Islet precursor cell (in vitro differentiated cells): ENCODE results near the gene C17orf67.
A peak's percentile ranks its signal among the peaks of the same experiment; 100 is the strongest.

Experiments
- DNase-seq: peaks from one replicate; pipeline ENCODE4 v3.0.0-alpha.2; 2018

Gene C17orf67

GRCh38 chr17:56833057-56833808 is 487 bp downstream of the C17orf67 start:
- DNase-seq, result peak; percentile 85

GRCh38 chr17:56832446-56832845 is 1.3 kb downstream of the C17orf67 start:
- DNase-seq, result no peak

GRCh38 chr17:56831369-56832095 is 2.2 kb downstream of the C17orf67 start:
- no peak for DNase-seq

GRCh38 chr17:56830726-56831368 is 2.9 kb downstream of the C17orf67 start:
- no peak for DNase-seq

GRCh38 chr17:56826611-56827414 is 6.9 kb downstream of the C17orf67 start:
- no peak for DNase-seq

GRCh38 chr17:56824503-56824902 is 9.2 kb downstream of the C17orf67 start:
- DNase-seq, result no peak

- DNase-seq, result no peak
Measured at GRCh38 chr17:56823848-56824247, 9.9 kb downstream of the C17orf67 start.

- DNase-seq, result no peak
Measured at GRCh38 chr17:56822725-56823124, 11.0 kb downstream of the C17orf67 start.

GRCh38 chr17:56821847-56822534 is 11.7 kb downstream of the C17orf67 start:
- no peak for DNase-seq

GRCh38 chr17:56820207-56820606 is 13.5 kb downstream of the C17orf67 start:
- DNase-seq, result no peak

- DNase-seq, result peak; percentile 89
Measured at GRCh38 chr17:56819431-56820145, 14.1 kb downstream of the C17orf67 start.

- DNase-seq, result no peak
Measured at GRCh38 chr17:56819030-56819429, 14.7 kb downstream of the C17orf67 start.

GRCh38 chr17:56817066-56817465 is 16.7 kb downstream of the C17orf67 start:
- DNase-seq, result no peak

GRCh38 chr17:56815711-56816110 is 18.0 kb downstream of the C17orf67 start:
- DNase-seq, result no peak

GRCh38 chr17:56812901-56813388 is 20.8 kb downstream of the C17orf67 start:
- DNase-seq, result no peak

- DNase-seq, result no peak
Measured at GRCh38 chr17:56810891-56811775, 22.6 kb downstream of the C17orf67 start.

GRCh38 chr17:56810343-56810742 is 23.4 kb downstream of the C17orf67 start:
- no peak for DNase-seq

GRCh38 chr17:56809820-56810179 is 23.9 kb downstream of the C17orf67 start:
- no peak for DNase-seq

- DNase-seq, result no peak
Measured at GRCh38 chr17:56809106-56809819, 24.5 kb downstream of the C17orf67 start.

GRCh38 chr17:56808503-56808902 is 25.2 kb downstream of the C17orf67 start:
- no peak for DNase-seq
